GM21423 (cell line): Measurements from ENCODE around the gene RPTOR.

Source experiments
- ATAC-seq: cut with Tn5 transposase; IDR thresholded peaks from one replicate; pipeline ENCODE4 v1.9.1; 2021; ENCODE audit warnings: mild to moderate bottlenecking, moderate library complexity; ENCODE audit not compliant: unreplicated experiment

RPTOR gene

GRCh38 chr17:80826346-80826954 is 281.8 kb downstream of the RPTOR start:
- no peak for ATAC-seq

GRCh38 chr17:80826955-80827645 is 282.5 kb downstream of the RPTOR start:
- ATAC-seq = no peak

- no peak for ATAC-seq
Observed at GRCh38 chr17:80827646-80828643, 283.3 kb downstream of the RPTOR start.

- no peak for ATAC-seq
Observed at GRCh38 chr17:80829166-80829813, 284.7 kb downstream of the RPTOR start.

- ATAC-seq = no peak
Observed at GRCh38 chr17:80830020-80830780, 285.6 kb downstream of the RPTOR start.

GRCh38 chr17:80831491-80831890 is 286.9 kb downstream of the RPTOR start:
- no peak for ATAC-seq

GRCh38 chr17:80832266-80832676 is 287.6 kb downstream of the RPTOR start:
- no peak for ATAC-seq

GRCh38 chr17:80832888-80833583 is 288.4 kb downstream of the RPTOR start:
- ATAC-seq = peak; percentile 81

GRCh38 chr17:80833952-80834892 is 289.6 kb downstream of the RPTOR start:
- ATAC-seq = no peak

- ATAC-seq = no peak
Observed at GRCh38 chr17:80834893-80835275, 290.2 kb downstream of the RPTOR start.

- ATAC-seq = no peak
Observed at GRCh38 chr17:80835816-80836657, 291.4 kb downstream of the RPTOR start.

GRCh38 chr17:80836658-80836965 is 292.0 kb downstream of the RPTOR start:
- ATAC-seq = no peak

GRCh38 chr17:80836971-80837481 is 292.4 kb downstream of the RPTOR start:
- ATAC-seq = no peak

- no peak for ATAC-seq
Observed at GRCh38 chr17:80837711-80838110, 293.1 kb downstream of the RPTOR start.

GRCh38 chr17:80838311-80839025 is 293.8 kb downstream of the RPTOR start:
- no peak for ATAC-seq

GRCh38 chr17:80839026-80839345 is 294.3 kb downstream of the RPTOR start:
- ATAC-seq = no peak

- no peak for ATAC-seq
Observed at GRCh38 chr17:80839511-80839941, 294.9 kb downstream of the RPTOR start.
